ENCODE results near the gene TNP2.

The TNP2 gene

GRCh38 chr16:11242658-11243057 lies 26.5 kb downstream of the TNP2 start:
- in situ Hi-C loops (cut with MboI; ENCODE audit: low sequenced_read_pairs): no loop called here

DNA sequence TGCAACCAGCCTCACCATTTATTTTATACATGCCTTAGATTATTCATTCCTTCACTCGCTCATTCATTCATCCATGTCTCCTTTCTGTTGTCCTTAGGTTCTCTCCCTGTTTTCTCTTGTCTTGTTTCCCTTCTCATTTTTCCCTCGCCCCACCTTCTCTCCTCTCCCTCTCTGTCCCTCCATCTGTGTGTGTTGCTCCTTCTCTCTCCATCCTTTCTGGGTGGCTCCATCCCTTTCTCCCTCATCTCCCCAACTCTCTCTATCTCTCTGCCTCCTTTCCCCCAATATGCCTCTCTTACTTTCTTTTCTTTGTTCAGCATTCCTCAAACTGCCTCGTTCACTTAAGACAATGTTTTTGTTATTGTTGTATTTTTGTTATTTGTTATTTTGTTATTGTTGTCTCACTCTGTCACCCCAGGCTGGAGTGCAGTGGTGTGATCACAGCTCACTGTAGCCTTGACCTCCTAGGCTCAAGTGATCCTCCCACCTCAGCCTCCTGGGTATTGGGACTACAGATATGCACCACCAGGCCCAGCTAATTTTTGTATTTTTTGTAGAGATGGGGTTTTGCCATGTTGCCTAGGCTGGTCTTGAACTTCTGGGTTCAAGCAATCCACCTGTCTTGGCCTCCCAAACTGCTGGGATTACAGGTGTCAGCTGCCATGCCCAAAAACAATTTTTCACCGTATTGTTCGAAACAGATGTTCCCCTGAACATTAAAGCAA lies 27.5 kb downstream of the TNP2 start:
- in situ Hi-C loops (cut with MboI; ENCODE audit: low sequenced_read_pairs): no loop called here

GRCh38 chr16:11240636-11241473 lies 28.3 kb downstream of the TNP2 start:
- in situ Hi-C loops (cut with MboI; ENCODE audit: low sequenced_read_pairs): no loop called here

- in situ Hi-C loops (cut with MboI; ENCODE audit: low sequenced_read_pairs): no loop called here
These were observed 29.2 kb downstream of the TNP2 start for GRCh38 chr16:11239644-11240632.

- in situ Hi-C loops (cut with MboI; ENCODE audit: low sequenced_read_pairs): no loop called here
These were observed 30.6 kb downstream of the TNP2 start for GRCh38 chr16:11238272-11239202.

DNA sequence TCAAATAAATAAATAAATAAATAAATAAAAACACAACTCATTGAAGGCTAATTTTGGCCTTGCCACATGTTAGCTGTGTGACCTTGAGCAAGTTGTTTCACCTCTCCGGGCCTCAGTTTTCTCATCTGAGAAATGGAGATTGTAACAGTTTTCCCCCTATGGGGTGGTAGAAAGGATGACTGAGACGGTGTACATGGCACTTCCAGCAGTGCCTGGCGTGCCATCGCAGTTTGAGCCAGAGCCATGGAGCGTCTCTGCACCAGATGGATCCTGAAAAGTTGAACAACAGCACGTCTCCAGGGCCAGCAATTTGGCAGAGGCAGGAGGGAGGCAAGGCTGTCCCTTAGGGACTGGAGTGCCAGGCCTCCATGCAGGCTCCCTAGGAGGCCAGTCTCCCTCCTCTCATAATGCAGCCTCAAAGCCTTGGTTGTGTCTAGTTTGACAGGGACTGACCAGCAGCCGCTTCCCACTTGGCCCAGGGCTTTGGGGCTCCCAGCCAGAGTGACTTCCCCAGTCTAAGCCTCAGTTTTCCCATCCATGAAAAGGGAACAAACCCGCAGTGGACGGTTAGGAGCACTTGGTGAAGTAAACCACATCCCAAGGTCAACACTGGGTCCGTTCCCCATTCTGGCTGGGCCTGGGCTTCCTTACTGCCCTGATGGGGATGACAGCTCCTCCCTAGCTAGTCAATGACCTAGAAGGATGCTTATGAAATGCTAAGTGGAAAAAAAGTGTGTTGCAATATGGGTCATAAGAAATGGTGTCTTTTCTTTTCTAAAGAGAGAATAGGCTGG lies 32.5 kb downstream of the TNP2 start:
- in situ Hi-C loops (cut with MboI; ENCODE audit: low sequenced_read_pairs): no loop called here

DNA sequence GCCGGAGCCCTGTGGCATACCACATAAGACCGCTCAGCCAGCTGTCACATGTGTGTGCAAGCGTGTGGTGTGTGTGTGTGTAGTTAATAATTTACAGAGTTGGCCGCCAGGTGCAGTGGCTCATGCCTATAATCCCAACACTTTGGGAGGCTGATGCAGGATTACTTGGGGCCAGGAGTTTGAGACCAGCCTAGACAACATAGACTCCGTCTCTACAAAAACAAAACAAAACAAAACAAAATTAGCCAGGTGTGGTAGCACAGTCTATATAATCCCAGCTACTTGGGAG lies 33.5 kb downstream of the TNP2 start:
- in situ Hi-C loops (cut with MboI; ENCODE audit: low sequenced_read_pairs): no loop called here

GRCh38 chr16:11234884-11235702 lies 34.0 kb downstream of the TNP2 start:
- in situ Hi-C loops (cut with MboI; ENCODE audit: low sequenced_read_pairs): no loop called here

- in situ Hi-C loops (cut with MboI; ENCODE audit: low sequenced_read_pairs): no loop called here
These were observed 35.3 kb downstream of the TNP2 start for GRCh38 chr16:11233727-11234376.

GRCh38 chr16:11232852-11233726 lies 36.0 kb downstream of the TNP2 start:
- in situ Hi-C loops (cut with MboI; ENCODE audit: low sequenced_read_pairs): no loop called here

DNA sequence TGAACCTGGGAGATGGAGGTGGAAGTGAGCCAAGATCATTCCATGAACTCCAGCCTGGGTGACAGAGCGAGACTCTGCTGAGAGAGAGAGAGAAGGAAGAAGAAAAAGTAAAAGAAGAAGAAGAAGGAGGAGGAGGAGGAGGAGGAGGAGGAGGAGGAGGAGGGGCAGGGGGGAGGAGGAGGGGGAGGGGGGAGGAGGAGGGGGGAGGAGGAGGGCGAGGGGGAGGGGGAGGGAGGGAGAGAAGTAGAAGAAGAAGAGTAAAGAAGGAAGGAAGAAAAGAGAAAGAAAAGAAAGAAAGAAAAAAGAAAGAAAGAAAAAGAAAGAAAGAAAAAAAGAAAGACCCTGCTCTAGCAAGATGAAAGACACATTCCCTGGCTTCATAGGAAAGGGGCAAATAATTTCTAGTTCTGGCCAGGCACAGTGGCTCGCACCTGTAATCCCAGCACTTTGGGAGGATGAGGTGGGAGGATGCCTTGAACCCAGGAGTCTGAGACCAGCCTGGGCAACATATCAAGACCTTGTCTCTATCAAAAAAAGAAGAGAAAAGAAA lies 36.7 kb downstream of the TNP2 start:
- in situ Hi-C loops (cut with MboI; ENCODE audit: low sequenced_read_pairs): no loop called here

- in situ Hi-C loops (cut with MboI; ENCODE audit: low sequenced_read_pairs): no loop called here
These were observed 37.7 kb downstream of the TNP2 start for GRCh38 chr16:11231367-11231970.

GRCh38 chr16:11229906-11230305 lies 39.2 kb downstream of the TNP2 start:
- in situ Hi-C loops (cut with MboI; ENCODE audit: low sequenced_read_pairs): no loop called here

DNA sequence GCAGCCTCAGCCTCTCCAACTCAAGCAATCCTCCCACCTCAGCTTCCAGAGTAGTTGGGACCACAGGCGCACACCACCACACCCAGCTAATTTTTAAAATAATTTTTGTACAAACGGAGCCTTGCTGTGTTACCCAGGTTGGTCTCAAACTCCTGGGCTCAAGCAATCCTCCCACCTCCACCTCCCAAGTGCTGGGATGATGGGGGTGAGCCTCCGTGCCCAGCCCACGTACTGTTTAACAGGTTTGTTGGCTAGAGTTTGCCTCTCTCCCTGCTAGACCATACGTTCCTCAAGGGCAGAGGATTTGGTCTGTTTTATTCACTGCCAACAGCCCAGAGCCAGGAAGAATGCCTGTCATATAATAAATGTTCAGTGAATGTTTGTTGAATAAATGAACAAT lies 39.7 kb downstream of the TNP2 start:
- in situ Hi-C loops (cut with MboI; ENCODE audit: low sequenced_read_pairs): no loop called here

GRCh38 chr16:11225677-11226549 lies 43.2 kb downstream of the TNP2 start:
- in situ Hi-C loops (cut with MboI; ENCODE audit: low sequenced_read_pairs): no loop called here

Measured in HL-60/S4 (cell line).